WTC11 (cell line): ENCODE measurements around the gene PCDHB9.
"Not testable (repeated sequence)": the region's sequence is repeated elsewhere in the genome, so short reads cannot be mapped to it uniquely, and the experiment has no call there.

Source experiments
- CTCF ChIP-seq: fragments of 200-600 bp; IDR thresholded peaks from 2 replicates; pipeline ENCODE4 v1.8.0; 2022; ENCODE audit warnings: antibody characterized with exemption
- NR1H2 ChIP-seq: sonication (generic); formaldehyde crosslinking; IDR thresholded peaks from 2 replicates; pipeline ENCODE4 v1.9.0; 2021; ENCODE audit warnings: mild to moderate bottlenecking, moderate library complexity, missing genetic modification reagents

GRCh38 chr5:141215504-141215903, 28.5 kb downstream of the PCDHB9 start:
- TF ChIP-seq CTCF; NR1H2 (CRISPR knock-in tag): not testable (repeated sequence)
